ENCODE results near the gene MKRN1. TPM values are rescaled to one million over a fixed set of nuclear protein-coding genes. Genes with fewer than 3 reads are reported as not detected.

The MKRN1 gene
- total and polyA plus RNA-seq, 2 of the 4 experiments (the other 2 are of a cell fraction), result 47.2 to 83.0 TPM

- ATAC-seq (ENCODE audit: low read depth) (peak; percentile 98), DNase-seq (peak; percentile 82)
- Histone ChIP-seq H3K9ac (ENCODE audit: low read depth, low read length) (no peak overlapping the region), H3K4me3 (ENCODE audit: insufficient read depth, low read depth, low read length) (no peak overlapping the region), H3K9me3 (ENCODE audit: control insufficient read depth, insufficient read depth, low read length) (no peaks in the 10 kb centered on the region), H3K18ac (ENCODE audit: low read depth, low read length) (peak overlapping the region; percentile 54), H3K27me3 (ENCODE audit: control insufficient read depth, insufficient read depth, low read length) (no peaks in the 10 kb centered on the region), H2BK20ac (ENCODE audit: low read depth, low read length) (peak overlapping the region; percentile 97), H2AK9ac (replicated peaks; ENCODE audit: low read depth, low read length, poor library complexity) (peak overlapping the region; percentile 60), H3K14ac (replicated peaks; ENCODE audit: low read depth, low read length) (peak overlapping the region; percentile 64), H3K4me2 (ENCODE audit: low read depth, low read length) (peak overlapping the region; percentile 66), H3K79me1 (ENCODE audit: low read depth in 1 of 2, low read length in 2 of 2) (no peaks in the 10 kb centered on the region), H2BK15ac (ENCODE audit: low read depth, low read length) (peak overlapping the region; percentile 70; the same call in 2 of the 3 replicates), H4K8ac (ENCODE audit: low read depth in 2 of 2, low read length in 2 of 2) (peak overlapping the region in 1 of 2 experiments; percentile 66; a peak in 2 of 4 replicates), H3K56ac (ENCODE audit: extremely low read depth, insufficient read depth, low read length) (no peak overlapping the region), H2BK5ac (ENCODE audit: low read depth, low read length, poor library complexity, severe bottlenecking) (peak overlapping the region; percentile 27), H2BK120ac (ENCODE audit: low read depth, low read length) (peak overlapping the region; percentile 96), H4K91ac (ENCODE audit: insufficient read depth, low read depth, low read length) (peak overlapping the region; percentile 60; the same call in 1 of the 2 replicates), H3K23ac (ENCODE audit: low read depth, low read length) (peak overlapping the region; percentile 36; the same call in 1 of the 2 replicates), H3K4ac (ENCODE audit: low read depth, low read length) (peak overlapping the region; percentile 75), H2AFZ (replicated peaks; ENCODE audit: low read length, poor library complexity) (peak overlapping the region; percentile 86), H4K5ac (ENCODE audit: low read depth, low read length) (peak overlapping the region; percentile 49), H3K36me3 (ENCODE audit: control insufficient read depth, insufficient read depth, low read length) (no peaks in the 10 kb centered on the region), H3K27ac (ENCODE audit: insufficient read depth, low read length) (0 out of 2 replicates have a peak overlapping the region, but pooled peaks have one; percentile 8), H4K20me1 (ENCODE audit: insufficient read depth, low read length) (no peaks in the 10 kb centered on the region), H3K4me1 (ENCODE audit: control insufficient read depth, insufficient read depth, low read length) (peaks cover 7% of the 10 kb centered on the region), H2AK5ac (ENCODE audit: low read depth, low read length) (peak overlapping the region; percentile 84), H3K9me1 (ENCODE audit: insufficient read depth, low read length) (peaks cover 5% of the 10 kb centered on the region; the same call in 1 of the 2 replicates)
- ChIA-PET CTCF (interaction anchor here (0.9 to 1.2 kb wide), 2 partner anchors 9 to 13 kb away, joined by 3 read pairs; no protein-coding TSS in a partner anchor), POLR2A (ENCODE audit: unreplicated experiment) (interaction anchor here (0.6 kb wide), 1 partner anchor 330 kb away, joined by 7 read pairs; the partner anchor contains the start of gene KDM7A)
- intact Hi-C loops (cut with micrococcal nuclease), result no loop called here
- BruUV-seq (replicated peaks), result no TSS peak
- 14% methylated on average over 2 of the region's 5 CpGs; no CpG with 5 or more reads in 1 of the 2 experiments for WGBS, 2 experiments (ENCODE audit: extremely low coverage in 2 of 2, insufficient read length in 1 of 2)
- in situ Hi-C loops (cut with MboI; ENCODE audit: low sequenced_read_pairs), result loop anchor here (25.0 kb wide), 1 partner anchor 505 kb away; the partner anchor contains the start of gene MRPS33
- dilution Hi-C loops (cut with HindIII; ENCODE audit: low sequenced_read_pairs, unreplicated experiment), result no loop called here
- TF ChIP-seq RCOR1 (IDR thresholded peaks at IDR 0.05; ENCODE audit: insufficient replicate concordance, low read length) (no peak), CTCF (conservative IDR thresholded peaks at IDR 0.05; ENCODE audit: low read depth, low read length) (peak; percentile 27; the same call in 1 of the 2 replicates), RAD21 (IDR thresholded peaks at IDR 0.05; ENCODE audit: low read length) (0 out of 2 replicates have a peak, but pooled peaks have one; percentile 30), NFE2L2 (IDR thresholded peaks at IDR 0.05; ENCODE audit: low read depth, low read length) (no peak), MXI1 (IDR thresholded peaks at IDR 0.05; ENCODE audit: borderline replicate concordance, low read depth, low read length) (peak; percentile 29; the same call in 1 of the 2 replicates)
Measured at GRCh38 chr7:140506788-140507464, 27.6 kb upstream of the MKRN1 start.

Measured in IMR-90 (cell line).